Natural killer cell (primary cell): ENCODE results near the gene NFE2L3. TPM values are rescaled to one million over a fixed set of nuclear protein-coding genes. Genes with fewer than 3 reads are reported as not detected.

Experiments used
- ATAC-seq, 3 donors: fragments of 150-1000 bp in 2 of 3; fragments of 200-7000 bp in 1 of 3; cut with Tn5 transposase; 1 replicate in 1 of 3; 2 replicates in 2 of 3; pipeline ENCODE4 v1.10.0; 2021; ENCODE audit warnings: mild to moderate bottlenecking in 2 of 3, moderate library complexity in 2 of 3
- DNase-seq, 2 donors: peaks; one replicate each; pipeline versions ENCODE4 v3.0.0 to v3.0.0-alpha.2; 2013 to 2021; ENCODE audit warnings: mixed read lengths in 1 of 2
- H3K27ac ChIP-seq: one replicate; pipeline ENCODE4 v1.5.1; 2013; ENCODE audit warnings: mild to moderate bottlenecking, low read length
- H3K27me3 ChIP-seq: one replicate; pipeline ENCODE4 v1.6.1; 2013; ENCODE audit warnings: low read length; ENCODE audit not compliant: control insufficient read depth, insufficient read depth
- H3K36me3 ChIP-seq: one replicate; pipeline ENCODE4 v1.6.1; 2013; ENCODE audit warnings: low read length; ENCODE audit not compliant: control insufficient read depth, insufficient read depth
- H3K4me1 ChIP-seq: one replicate; pipeline ENCODE4 v1.6.1; 2013; ENCODE audit warnings: low read length; ENCODE audit not compliant: control insufficient read depth, insufficient read depth
- H3K4me3 ChIP-seq: one replicate; pipeline ENCODE4 v1.5.1; 2013; ENCODE audit warnings: low read length
- H3K9me3 ChIP-seq: one replicate; pipeline ENCODE4 v1.6.1; 2013; ENCODE audit warnings: low read length; ENCODE audit not compliant: control insufficient read depth, insufficient read depth
- H3K27ac Mint-ChIP-seq, 2 donors: one replicate each; pipeline ENCODE4 v1.8.0; 2022; ENCODE audit warnings: mild to moderate bottlenecking in 2 of 2, mixed read lengths in 2 of 2, moderate library complexity in 1 of 2
- H3K27me3 Mint-ChIP-seq, 2 donors: one replicate each; pipeline ENCODE4 v1.8.0; 2022; ENCODE audit warnings: low read depth in 2 of 2, mixed read lengths in 2 of 2
- H3K36me3 Mint-ChIP-seq: one replicate; pipeline ENCODE4 v1.8.0; 2022; ENCODE audit warnings: mixed read lengths
- H3K4me1 Mint-ChIP-seq, 2 donors: one replicate each; pipeline ENCODE4 v1.8.0; 2022; ENCODE audit warnings: mixed read lengths in 2 of 2
- H3K4me3 Mint-ChIP-seq: one replicate; pipeline ENCODE4 v1.8.0; 2022; ENCODE audit warnings: mild to moderate bottlenecking, moderate library complexity, mixed read lengths
- H3K9me3 Mint-ChIP-seq, 2 donors: one replicate each; pipeline ENCODE4 v1.8.0; 2022; ENCODE audit warnings: mixed read lengths in 2 of 2
- WGBS: methylation state at CpG from one replicate; pipeline ENCODE4 v1.1.7; 2013; ENCODE audit warnings: missing lambda C conversion rate; ENCODE audit not compliant: insufficient coverage; 5-methylcytosine and 5-hydroxymethylcytosine counted together
- intact Hi-C: fragments of 100-400 bp; cut with micrococcal nuclease; formaldehyde crosslinking; loops from one replicate; pipeline ENCODE4 v1.14.2; 2022
- total RNA-seq, 4 donors: library from RNA; stranded (reverse); fragments of 120-200 nt in 1 of 4; gene quantifications; one replicate each; pipeline versions ENCODE4 v1.2.3 to v1.2.4, GENCODE V29; 2013 to 2022
- TF ChIP-seq, protein P1 (sequence below): fragments of 200-600 bp; IDR thresholded peaks from one replicate; pipeline ENCODE4 v1.8.0; 2022; ENCODE audit warnings: antibody characterized with exemption

Gene NFE2L3
- total RNA-seq, 3 donors from 2014 or later (not counting 1 experiment from before 2014, with no cell fraction given) = 0.68 to 2.0 (median 1.00) TPM

DNA sequence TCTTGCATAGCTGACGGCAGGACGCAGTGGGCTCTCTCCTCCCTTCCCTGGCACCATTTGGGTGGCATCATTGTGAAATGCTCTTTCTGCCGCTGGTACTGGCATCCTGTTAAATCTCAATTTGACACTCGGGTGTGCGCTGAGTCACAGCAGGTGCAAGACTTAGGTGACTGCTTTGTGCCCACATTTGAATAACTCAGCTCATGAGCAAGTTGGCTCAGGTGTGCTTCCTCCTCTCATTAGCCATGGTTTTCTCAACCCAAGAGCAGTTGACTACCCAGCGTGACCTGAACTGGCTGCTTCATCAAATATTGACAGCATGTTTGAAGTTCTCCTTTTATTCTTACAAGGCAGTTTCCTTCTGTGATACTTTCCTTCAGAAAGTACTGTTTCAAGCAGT is 24.6 kb upstream of the NFE2L3 start:
- no peaks in the 10 kb centered on the region for H3K9me3 Mint-ChIP-seq

GRCh38 chr7:26131056-26131589 is 20.9 kb upstream of the NFE2L3 start:
- Histone ChIP-seq H3K36me3 (no peaks in the 10 kb centered on the region), H3K27me3 (no peaks in the 10 kb centered on the region), H3K4me1 (peaks cover 3% of the 10 kb centered on the region), H3K4me3 (no peak overlapping the region), H3K9me3 (no peaks in the 10 kb centered on the region), H3K27ac (no peak overlapping the region)
- H3K27ac Mint-ChIP-seq = no peak overlapping the region
- no peaks in the 10 kb centered on the region for H3K4me1 Mint-ChIP-seq
- peaks cover 6 to 12% of the 10 kb centered on the region in 2 donors for H3K27me3 Mint-ChIP-seq
- no peaks in the 10 kb centered on the region for H3K9me3 Mint-ChIP-seq
- intact Hi-C loops = no loop called here
- TF ChIP-seq, protein P1, sequence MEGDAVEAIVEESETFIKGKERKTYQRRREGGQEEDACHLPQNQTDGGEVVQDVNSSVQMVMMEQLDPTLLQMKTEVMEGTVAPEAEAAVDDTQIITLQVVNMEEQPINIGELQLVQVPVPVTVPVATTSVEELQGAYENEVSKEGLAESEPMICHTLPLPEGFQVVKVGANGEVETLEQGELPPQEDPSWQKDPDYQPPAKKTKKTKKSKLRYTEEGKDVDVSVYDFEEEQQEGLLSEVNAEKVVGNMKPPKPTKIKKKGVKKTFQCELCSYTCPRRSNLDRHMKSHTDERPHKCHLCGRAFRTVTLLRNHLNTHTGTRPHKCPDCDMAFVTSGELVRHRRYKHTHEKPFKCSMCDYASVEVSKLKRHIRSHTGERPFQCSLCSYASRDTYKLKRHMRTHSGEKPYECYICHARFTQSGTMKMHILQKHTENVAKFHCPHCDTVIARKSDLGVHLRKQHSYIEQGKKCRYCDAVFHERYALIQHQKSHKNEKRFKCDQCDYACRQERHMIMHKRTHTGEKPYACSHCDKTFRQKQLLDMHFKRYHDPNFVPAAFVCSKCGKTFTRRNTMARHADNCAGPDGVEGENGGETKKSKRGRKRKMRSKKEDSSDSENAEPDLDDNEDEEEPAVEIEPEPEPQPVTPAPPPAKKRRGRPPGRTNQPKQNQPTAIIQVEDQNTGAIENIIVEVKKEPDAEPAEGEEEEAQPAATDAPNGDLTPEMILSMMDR = no peak
- WGBS = 90% methylated on average over 9 of the region's 12 CpGs
- ATAC-seq = peak in 1 of 3 donors; percentile 46
- no peak for DNase-seq
- no peak overlapping the region for H3K4me3 Mint-ChIP-seq
- H3K36me3 Mint-ChIP-seq = no peaks in the 10 kb centered on the region

More for the DNA sequence above, 24.6 kb upstream of the NFE2L3 start:
- no peak for DNase-seq
- no peak overlapping the region for H3K27ac ChIP-seq
- no peak overlapping the region for H3K4me3 ChIP-seq
- no peaks in the 10 kb centered on the region for H3K4me1 Mint-ChIP-seq
- no peak for ATAC-seq
- H3K9me3 ChIP-seq = no peaks in the 10 kb centered on the region
- H3K36me3 ChIP-seq = no peaks in the 10 kb centered on the region
- peaks cover 6 to 9% of the 10 kb centered on the region in 2 donors for H3K27me3 Mint-ChIP-seq
- TF ChIP-seq, protein P1 = no peak
- no peaks in the 10 kb centered on the region for H3K36me3 Mint-ChIP-seq
- H3K4me3 Mint-ChIP-seq = no peak overlapping the region
- peaks cover 3% of the 10 kb centered on the region for H3K4me1 ChIP-seq
- H3K27ac Mint-ChIP-seq = no peak overlapping the region
- WGBS = 56% methylated on average over 6 of the region's 6 CpGs
- H3K27me3 ChIP-seq = no peaks in the 10 kb centered on the region
- intact Hi-C loops = no loop called here

DNA sequence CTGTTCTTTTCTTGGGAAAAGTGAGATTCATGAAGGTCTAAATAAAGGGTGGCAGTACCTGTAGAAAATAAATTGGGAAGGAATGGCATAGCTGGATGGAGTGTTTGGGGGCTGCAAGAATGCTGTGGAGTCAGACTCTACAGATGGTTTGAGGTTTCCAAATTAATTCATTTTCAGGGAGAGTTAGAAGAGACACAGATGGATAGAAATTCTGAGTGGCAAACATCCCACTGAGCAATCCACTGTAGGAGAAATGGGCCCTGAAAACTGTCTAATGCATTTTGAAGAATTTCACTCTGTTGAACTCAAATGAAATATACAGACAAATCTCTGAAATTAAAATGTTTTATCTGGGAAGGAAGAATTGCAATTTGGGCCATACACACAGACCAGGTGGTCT is 16.9 kb upstream of the NFE2L3 start:
- Histone ChIP-seq H3K36me3 (no peaks in the 10 kb centered on the region), H3K27ac (no peak overlapping the region), H3K4me1 (no peaks in the 10 kb centered on the region), H3K27me3 (no peaks in the 10 kb centered on the region), H3K9me3 (no peaks in the 10 kb centered on the region), H3K4me3 (no peak overlapping the region)
- Mint-ChIP-seq H3K36me3 (no peaks in the 10 kb centered on the region), H3K27me3 (peaks cover 0 to 12% of the 10 kb centered on the region in 2 donors), H3K4me3 (no peak overlapping the region), H3K9me3 (no peaks in the 10 kb centered on the region), H3K27ac (no peak overlapping the region), H3K4me1 (no peaks in the 10 kb centered on the region)
- TF ChIP-seq, protein P1 = no peak
- ATAC-seq (no peak), DNase-seq (no peak)
- intact Hi-C loops = no loop called here

GRCh38 chr7:26135551-26135950 is 16.4 kb upstream of the NFE2L3 start:
- DNase-seq (no peak), ATAC-seq (no peak)
- WGBS = 95% methylated on average over 1 of the region's 1 CpG
- no peak overlapping the region for H3K4me3 Mint-ChIP-seq
- H3K4me1 Mint-ChIP-seq = no peaks in the 10 kb centered on the region
- no peaks in the 10 kb centered on the region for H3K27me3 ChIP-seq
- no peak overlapping the region for H3K27ac Mint-ChIP-seq
- H3K9me3 Mint-ChIP-seq = no peaks in the 10 kb centered on the region
- H3K36me3 ChIP-seq = no peaks in the 10 kb centered on the region
- H3K36me3 Mint-ChIP-seq = no peaks in the 10 kb centered on the region
- TF ChIP-seq, protein P1 = no peak
- H3K9me3 ChIP-seq = no peaks in the 10 kb centered on the region
- peaks cover 0 to 12% of the 10 kb centered on the region in 2 donors for H3K27me3 Mint-ChIP-seq
- no peaks in the 10 kb centered on the region for H3K4me1 ChIP-seq
- intact Hi-C loops = no loop called here
- no peak overlapping the region for H3K4me3 ChIP-seq
- H3K27ac ChIP-seq = no peak overlapping the region
